Muscle layer of colon (tissue), 2 donors: ENCODE data around the gene UMAD1.

ENCODE experiments used
- H3K27ac ChIP-seq: one replicate; pipeline ENCODE4 v1.7.0; 2013; ENCODE audit warnings: low read depth, mild to moderate bottlenecking, low read length, moderate library complexity
- H3K27me3 ChIP-seq, 2 donors: one replicate each; pipeline ENCODE4 v1.7.0; 2013; ENCODE audit warnings: low read length in 2 of 2, mild to moderate bottlenecking in 2 of 2; ENCODE audit not compliant: insufficient read depth in 2 of 2, control insufficient read depth in 1 of 2
- H3K36me3 ChIP-seq: one replicate; pipeline ENCODE4 v1.7.0; 2013; ENCODE audit warnings: mild to moderate bottlenecking, low read length; ENCODE audit not compliant: insufficient read depth
- H3K4me1 ChIP-seq: one replicate; pipeline ENCODE4 v1.7.0; 2013; ENCODE audit warnings: mild to moderate bottlenecking, low read length; ENCODE audit not compliant: insufficient read depth
- H3K4me3 ChIP-seq, 2 donors: one replicate each; pipeline ENCODE4 v1.7.0; 2013; ENCODE audit warnings: low read length in 2 of 2, low read depth in 1 of 2, mild to moderate bottlenecking in 1 of 2, moderate library complexity in 1 of 2
- H3K9ac ChIP-seq: one replicate; pipeline ENCODE4 v1.7.0; 2013; ENCODE audit warnings: low read length
- H3K9me3 ChIP-seq: one replicate; pipeline ENCODE4 v1.7.0; 2013; ENCODE audit warnings: mild to moderate bottlenecking, low read length
- donor health status: abdominal sarcoma.
- donor health status: Adenocarcinoma of cecum.

Gene UMAD1

DNA sequence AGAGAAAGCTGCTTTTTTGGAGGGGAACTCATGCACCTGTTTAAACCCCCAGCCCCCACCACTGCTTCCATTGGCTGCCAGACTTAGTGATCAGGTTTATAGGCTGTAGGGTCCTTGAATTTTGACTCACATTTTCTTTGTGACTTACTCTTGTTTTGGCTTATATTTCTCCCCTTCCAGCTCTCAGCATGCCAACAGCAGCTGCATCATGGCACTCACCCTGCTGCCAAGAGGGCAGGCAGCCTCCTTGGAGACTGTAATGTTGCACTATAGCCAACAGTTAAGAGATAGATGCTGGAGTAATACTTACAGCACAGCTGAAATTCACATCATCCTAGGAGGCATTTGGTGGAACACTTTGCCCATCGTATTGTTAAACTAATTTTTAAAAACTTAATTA, 230.0 kb downstream of the UMAD1 start:
- Histone ChIP-seq H3K27ac (no peak overlapping the region), H3K4me3 (no peak overlapping the region), H3K36me3 (no peaks in the 10 kb centered on the region), H3K9ac (no peak overlapping the region), H3K9me3 (no peaks in the 10 kb centered on the region), H3K4me1 (no peaks in the 10 kb centered on the region), H3K27me3 (no peaks in the 10 kb centered on the region)

DNA sequence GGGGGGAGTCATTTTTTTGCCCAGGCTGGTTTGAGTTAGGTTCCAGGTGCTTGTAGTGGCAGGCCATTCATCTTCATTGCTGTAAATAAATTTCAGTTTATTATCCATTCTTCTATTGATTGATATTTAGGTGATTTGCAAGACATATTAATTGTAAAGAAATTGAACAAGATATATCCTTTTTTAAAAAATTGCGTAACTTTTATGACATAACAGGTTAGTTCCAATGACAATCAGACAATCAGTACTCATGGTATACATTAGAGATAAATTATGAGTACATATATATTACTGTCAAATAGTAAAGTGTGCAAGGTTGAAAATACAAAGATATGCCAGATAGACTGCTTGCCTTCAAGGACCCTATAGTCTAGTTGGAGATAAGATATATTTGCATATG, 235.9 kb downstream of the UMAD1 start:
- no peak overlapping the region for H3K9ac ChIP-seq
- H3K36me3 ChIP-seq: no peaks in the 10 kb centered on the region
- no peaks in the 10 kb centered on the region for H3K9me3 ChIP-seq

DNA sequence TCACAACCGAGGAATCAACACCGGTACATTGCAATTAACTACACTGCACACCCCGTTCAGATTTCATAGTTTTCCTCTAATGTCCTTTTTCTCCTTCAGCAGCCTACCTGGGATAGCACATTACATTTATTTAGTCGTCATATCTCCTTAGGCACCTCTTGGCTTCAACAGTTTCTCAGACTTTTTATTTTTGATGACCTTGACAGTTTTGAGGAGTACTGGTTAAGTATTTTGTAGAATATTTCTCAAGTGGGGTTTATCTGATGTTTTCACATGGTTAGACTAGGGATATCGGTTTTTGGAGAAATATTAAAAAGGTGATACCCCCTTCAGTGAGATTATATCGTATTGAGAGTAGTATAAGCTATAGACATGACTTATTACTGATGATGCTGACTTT, 241.0 kb downstream of the UMAD1 start:
- Histone ChIP-seq H3K4me3 (no peak overlapping the region), H3K9me3 (no peaks in the 10 kb centered on the region), H3K9ac (no peak overlapping the region), H3K36me3 (no peaks in the 10 kb centered on the region), H3K27ac (no peak overlapping the region), H3K27me3 (no peaks in the 10 kb centered on the region), H3K4me1 (peaks cover 8% of the 10 kb centered on the region)

More for the DNA sequence above, 235.9 kb downstream of the UMAD1 start:
- Histone ChIP-seq H3K27ac (no peak overlapping the region), H3K27me3 (no peaks in the 10 kb centered on the region), H3K4me3 (no peak overlapping the region), H3K4me1 (no peaks in the 10 kb centered on the region)

DNA sequence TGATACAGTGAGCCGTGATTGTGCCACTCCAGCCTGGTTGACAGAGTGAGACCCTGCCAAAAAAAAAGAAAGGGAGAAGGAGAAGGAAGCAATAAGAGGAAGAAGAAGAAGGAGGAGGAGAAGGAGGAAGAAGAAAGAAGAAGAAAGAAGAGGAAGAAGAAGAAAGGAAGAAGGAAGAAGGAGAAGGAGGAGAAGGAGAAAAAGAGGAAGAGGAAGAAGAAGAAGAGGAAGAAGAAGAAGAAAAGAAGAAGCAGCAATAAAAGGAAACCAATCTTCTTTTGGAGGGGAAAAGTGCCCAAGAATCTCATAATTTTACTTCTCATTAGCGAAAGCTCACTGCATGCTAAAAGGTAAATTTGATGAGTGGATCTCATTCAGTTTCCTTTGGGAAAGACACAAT, 242.3 kb downstream of the UMAD1 start:
- H3K9me3 ChIP-seq: no peaks in the 10 kb centered on the region
- H3K27me3 ChIP-seq: no peaks in the 10 kb centered on the region
- no peak overlapping the region for H3K4me3 ChIP-seq
- H3K9ac ChIP-seq: no peak overlapping the region
- peaks cover 8% of the 10 kb centered on the region for H3K4me1 ChIP-seq
- H3K27ac ChIP-seq: no peak overlapping the region
- no peaks in the 10 kb centered on the region for H3K36me3 ChIP-seq

DNA sequence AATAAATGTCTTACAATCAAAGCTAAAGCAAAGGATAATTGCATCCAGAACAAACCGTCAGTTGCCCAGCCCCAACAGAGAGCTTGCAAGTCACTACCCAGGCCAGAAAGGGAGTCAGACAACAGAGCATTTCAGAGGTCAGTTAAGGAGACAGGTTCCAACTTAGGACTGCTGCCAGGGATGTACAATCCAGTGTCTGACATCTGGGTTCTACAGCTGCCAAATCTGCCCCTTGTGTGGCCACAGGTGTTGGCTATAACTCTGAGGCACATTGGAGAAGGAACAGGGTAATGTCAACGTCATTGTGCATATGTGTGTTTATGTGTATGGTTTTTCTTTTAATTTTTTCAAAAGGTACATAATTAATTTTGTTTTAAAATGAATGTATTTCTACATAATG, 242.8 kb downstream of the UMAD1 start:
- Histone ChIP-seq H3K36me3 (no peaks in the 10 kb centered on the region), H3K9me3 (no peaks in the 10 kb centered on the region), H3K4me3 (no peak overlapping the region), H3K4me1 (peaks cover 8% of the 10 kb centered on the region), H3K27me3 (no peaks in the 10 kb centered on the region), H3K9ac (no peak overlapping the region), H3K27ac (no peak overlapping the region)

DNA sequence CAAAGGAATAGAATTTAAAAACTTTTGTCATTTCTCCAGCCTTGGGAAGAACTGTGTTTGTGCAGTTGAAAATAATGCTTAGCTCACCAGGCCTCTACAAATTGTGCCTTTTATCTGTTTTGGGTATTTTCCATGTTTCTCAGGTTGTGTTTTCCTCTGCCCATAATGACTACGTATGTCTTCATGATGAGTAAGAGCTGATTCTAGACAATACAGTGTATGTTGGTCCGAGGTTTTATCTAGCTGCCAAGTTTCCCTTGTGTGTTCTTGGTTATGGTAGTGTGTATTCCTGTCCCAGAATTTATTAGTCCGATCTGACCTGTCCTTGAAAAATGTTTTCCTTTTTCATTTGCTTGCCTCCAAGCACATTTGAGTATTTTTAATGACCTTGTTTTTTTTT, 244.3 kb downstream of the UMAD1 start:
- H3K4me3 ChIP-seq: no peak overlapping the region
- no peak overlapping the region for H3K9ac ChIP-seq
- no peaks in the 10 kb centered on the region for H3K27me3 ChIP-seq
- peaks cover 8% of the 10 kb centered on the region for H3K4me1 ChIP-seq
- H3K27ac ChIP-seq: no peak overlapping the region
- H3K9me3 ChIP-seq: no peaks in the 10 kb centered on the region
- H3K36me3 ChIP-seq: no peaks in the 10 kb centered on the region

DNA sequence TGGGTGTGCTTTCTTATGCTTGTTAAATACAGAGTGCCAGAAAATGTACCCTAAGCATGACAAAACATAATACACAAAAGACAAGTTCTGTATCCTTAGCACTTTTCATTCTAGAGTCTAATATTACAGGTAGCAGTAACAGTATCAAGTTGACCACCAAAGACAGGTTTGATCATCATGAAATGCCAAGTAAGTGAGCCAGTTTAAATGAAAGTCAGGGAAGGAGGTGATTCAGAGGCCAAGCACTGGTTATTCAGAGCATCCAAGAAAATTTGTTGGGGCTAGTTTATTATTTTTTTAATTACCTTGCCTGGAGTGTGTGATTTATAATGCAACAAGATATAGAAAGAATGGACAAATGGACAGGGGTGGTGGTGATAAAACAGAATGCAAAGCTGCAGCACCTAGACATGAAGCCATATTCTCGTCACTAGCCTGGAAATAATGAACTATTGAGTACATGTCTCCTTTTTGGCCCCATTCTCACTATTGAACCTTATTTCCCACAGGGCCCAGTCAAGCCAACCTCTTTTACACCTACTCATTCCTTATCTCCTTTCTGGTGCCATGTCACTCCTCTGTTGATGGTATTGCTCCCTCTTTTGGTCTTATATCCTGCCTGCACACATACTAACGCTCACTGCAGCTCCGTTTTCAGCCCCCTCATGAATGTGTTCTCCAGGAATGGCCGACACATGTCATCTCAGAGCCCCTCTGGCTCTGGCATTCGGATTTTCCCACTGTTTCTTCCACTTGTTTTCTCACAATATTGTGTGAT, 249.4 kb downstream of the UMAD1 start:
- no peaks in the 10 kb centered on the region for H3K4me1 ChIP-seq
- no peaks in the 10 kb centered on the region for H3K9me3 ChIP-seq
- no peak overlapping the region for H3K9ac ChIP-seq
- H3K27ac ChIP-seq: no peak overlapping the region
- no peak overlapping the region for H3K4me3 ChIP-seq
- no peaks in the 10 kb centered on the region for H3K36me3 ChIP-seq
- H3K27me3 ChIP-seq: no peaks in the 10 kb centered on the region

DNA sequence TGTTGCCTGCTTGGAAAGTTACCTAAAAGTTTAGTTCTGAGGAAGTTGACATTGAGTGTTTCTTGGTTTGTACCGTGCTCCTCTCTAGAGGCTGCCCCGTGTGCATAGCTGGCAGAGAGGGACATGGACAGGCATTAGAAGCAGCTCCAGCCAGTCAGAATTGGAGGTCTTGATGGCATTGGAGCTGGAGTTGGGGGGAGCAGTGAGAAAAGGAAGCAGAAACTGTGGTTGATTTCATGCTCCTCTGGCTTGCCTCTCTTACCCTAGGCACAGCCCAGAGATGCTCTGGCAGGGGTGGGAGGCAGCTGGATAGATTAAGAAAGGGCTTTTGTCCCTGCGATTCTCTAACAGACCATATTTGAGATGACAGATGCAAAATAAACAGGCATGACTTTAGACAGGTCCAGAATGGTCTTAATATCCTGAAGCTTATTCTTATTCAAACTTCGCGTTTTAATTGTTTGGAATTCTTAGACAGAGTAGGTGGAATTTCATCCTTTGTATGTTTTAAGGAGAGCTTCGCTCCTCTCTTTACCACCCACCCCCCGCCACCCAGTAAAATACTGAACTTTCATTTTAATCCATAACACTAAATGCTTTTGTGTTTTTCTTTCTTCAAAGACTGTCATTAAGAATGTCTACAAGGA, 254.6 kb downstream of the UMAD1 start:
- Histone ChIP-seq H3K4me1 (no peaks in the 10 kb centered on the region), H3K36me3 (no peaks in the 10 kb centered on the region), H3K4me3 (no peak overlapping the region), H3K27me3 (no peaks in the 10 kb centered on the region), H3K9me3 (no peaks in the 10 kb centered on the region), H3K27ac (no peak overlapping the region), H3K9ac (no peak overlapping the region)

DNA sequence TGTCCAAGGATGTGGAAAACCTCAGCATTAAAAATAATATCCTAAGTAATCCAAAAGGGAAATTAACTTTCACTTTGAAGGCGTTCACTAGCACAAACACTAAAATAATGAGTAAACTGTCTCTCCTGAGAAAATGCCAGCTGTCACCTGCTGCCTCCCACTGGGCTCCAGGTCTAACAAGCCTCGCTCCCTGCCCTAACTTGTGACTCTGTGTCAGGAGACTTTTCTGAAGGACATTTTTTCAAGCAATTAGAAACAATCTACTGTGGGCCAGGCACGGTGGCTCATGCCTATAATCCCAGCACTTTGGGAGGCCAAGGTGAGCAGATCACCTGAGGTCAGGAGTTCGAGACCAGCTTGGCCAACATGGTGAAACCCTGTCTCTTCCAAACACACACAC, 255.2 kb downstream of the UMAD1 start:
- Histone ChIP-seq H3K27me3 (no peaks in the 10 kb centered on the region), H3K4me1 (no peaks in the 10 kb centered on the region), H3K9me3 (no peaks in the 10 kb centered on the region), H3K4me3 (no peak overlapping the region), H3K36me3 (no peaks in the 10 kb centered on the region), H3K27ac (no peak overlapping the region), H3K9ac (no peak overlapping the region)

DNA sequence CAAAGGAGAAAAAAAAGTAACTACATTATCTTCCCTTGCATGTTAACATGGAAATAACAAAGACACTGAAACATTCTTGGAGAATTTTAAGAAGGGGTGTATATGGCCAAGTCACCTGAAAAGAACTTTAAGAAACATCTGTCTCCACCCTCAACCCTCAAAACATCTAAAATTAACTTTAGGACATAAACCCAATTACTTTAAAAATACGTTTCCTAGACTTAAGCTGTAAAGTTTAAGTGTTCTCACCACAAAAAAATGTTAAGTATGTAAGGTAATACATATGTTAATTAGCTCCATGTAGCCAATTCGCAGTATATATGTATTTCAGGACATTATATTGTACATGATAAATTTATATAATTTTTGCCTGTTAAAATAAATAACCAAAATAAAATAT, 257.0 kb downstream of the UMAD1 start:
- Histone ChIP-seq H3K27me3 (no peaks in the 10 kb centered on the region), H3K4me3 (no peak overlapping the region), H3K9me3 (no peaks in the 10 kb centered on the region), H3K9ac (no peak overlapping the region), H3K4me1 (no peaks in the 10 kb centered on the region), H3K36me3 (no peaks in the 10 kb centered on the region), H3K27ac (no peak overlapping the region)

DNA sequence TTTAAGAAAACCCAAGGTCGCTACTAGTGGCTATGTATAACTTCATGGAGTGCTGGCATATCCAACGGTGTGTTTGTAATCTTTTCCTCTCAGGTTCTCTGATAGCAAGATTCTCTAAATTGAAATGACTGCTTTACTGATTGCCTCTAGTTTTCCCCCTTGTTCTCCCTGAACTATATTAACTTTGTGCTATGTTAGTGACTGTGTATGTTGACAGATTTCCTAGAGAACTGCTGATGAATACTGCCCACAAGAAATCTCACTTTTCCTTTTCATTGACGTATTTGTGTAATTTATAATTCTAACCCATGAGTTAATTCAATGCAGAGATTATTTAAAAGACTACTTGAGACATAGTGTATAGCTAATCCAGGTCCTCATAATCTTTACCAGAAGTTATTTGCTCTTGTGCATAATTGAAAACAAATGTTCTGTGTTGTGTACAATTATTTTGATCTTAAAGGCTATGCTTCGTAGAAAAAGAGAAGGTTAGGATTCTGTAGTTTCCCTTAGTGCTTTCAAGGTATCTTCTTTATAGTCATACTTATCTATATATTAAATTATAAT, 257.5 kb downstream of the UMAD1 start:
- no peak overlapping the region for H3K27ac ChIP-seq
- H3K36me3 ChIP-seq: no peaks in the 10 kb centered on the region
- no peaks in the 10 kb centered on the region for H3K4me1 ChIP-seq
- no peaks in the 10 kb centered on the region for H3K9me3 ChIP-seq
- no peak overlapping the region for H3K9ac ChIP-seq
- no peak overlapping the region for H3K4me3 ChIP-seq
- no peaks in the 10 kb centered on the region for H3K27me3 ChIP-seq

DNA sequence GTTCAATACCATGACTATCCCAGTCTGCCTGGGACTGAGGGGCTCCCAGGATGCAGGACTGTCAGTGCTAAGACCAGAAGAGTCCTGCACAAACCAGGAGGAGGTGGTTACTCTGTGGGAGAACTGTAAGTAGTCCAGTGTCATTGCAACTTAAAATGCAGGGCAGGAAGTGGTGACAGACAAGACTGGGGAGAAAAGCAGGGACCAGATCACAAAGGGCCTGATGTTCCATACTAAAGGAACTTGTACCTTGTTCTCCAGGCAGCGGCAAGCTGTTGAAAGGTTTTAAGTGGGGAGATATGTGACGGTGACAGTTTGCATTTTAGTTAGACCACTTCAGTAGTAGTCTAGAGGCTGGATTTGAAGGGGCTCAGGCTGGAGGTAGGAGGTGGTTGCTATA, 262.3 kb downstream of the UMAD1 start:
- H3K4me3 ChIP-seq: no peak overlapping the region
- H3K36me3 ChIP-seq: no peaks in the 10 kb centered on the region
- H3K27me3 ChIP-seq: no peaks in the 10 kb centered on the region
- H3K9ac ChIP-seq: no peak overlapping the region
- H3K9me3 ChIP-seq: no peaks in the 10 kb centered on the region
- no peaks in the 10 kb centered on the region for H3K4me1 ChIP-seq
- no peak overlapping the region for H3K27ac ChIP-seq
